HG02840 (cell line): Measurements from ENCODE around the gene REC8.

ENCODE experiments used
- ATAC-seq: cut with Tn5 transposase; IDR thresholded peaks from one replicate; pipeline ENCODE4 v1.9.1; 2021; ENCODE audit warnings: mild to moderate bottlenecking, moderate library complexity, moderate number of reproducible peaks; ENCODE audit not compliant: unreplicated experiment, low FRiP score

REC8 gene

GRCh38 chr14:24171422-24172260 lies at the start of gene REC8:
Gene REC8, plus strand, starts transcription at chr14:24172080. Its CDS starts 473 bp downstream, at chr14:24172553.
- ATAC-seq: peak; percentile 69

DNA sequence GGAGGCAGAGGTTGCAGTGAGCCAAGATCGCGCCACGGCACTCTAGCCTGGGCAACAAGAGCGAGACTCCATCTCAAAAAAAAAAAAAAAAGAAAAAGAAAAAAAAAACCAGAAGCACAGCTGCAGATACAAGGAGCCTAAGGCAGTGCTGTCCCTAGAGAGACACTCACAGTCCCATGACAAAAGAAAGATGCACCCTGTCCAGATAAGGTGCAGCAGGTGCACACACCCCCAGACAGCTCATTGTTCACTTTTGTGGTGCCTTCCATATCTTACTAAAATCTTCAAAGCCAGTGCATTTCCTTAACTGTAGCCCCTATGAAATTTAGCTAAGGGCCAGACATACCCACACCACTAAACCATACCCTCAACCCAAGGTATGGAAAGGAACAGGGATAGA lies 49.5 kb upstream of the REC8 start:
- no peak for ATAC-seq

DNA sequence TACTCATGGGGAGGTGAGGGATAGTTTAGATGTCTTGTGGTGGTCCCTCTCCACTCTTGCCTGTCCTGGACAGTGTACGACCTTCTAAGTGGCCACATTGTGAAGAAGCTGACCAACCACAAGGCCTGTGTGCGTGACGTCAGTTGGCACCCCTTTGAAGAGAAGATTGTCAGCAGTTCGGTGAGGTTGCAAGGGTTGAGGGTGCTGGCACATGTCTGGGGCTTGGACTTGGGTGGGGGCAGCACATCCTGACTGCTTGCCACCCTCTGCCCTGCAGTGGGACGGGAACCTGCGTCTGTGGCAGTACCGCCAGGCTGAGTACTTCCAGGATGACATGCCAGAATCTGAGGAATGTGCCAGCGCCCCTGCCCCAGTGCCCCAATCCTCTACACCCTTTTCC lies 49.0 kb upstream of the REC8 start:
- ATAC-seq: no peak

GRCh38 chr14:24123424-24124417 lies 48.2 kb upstream of the REC8 start:
- ATAC-seq: no peak

DNA sequence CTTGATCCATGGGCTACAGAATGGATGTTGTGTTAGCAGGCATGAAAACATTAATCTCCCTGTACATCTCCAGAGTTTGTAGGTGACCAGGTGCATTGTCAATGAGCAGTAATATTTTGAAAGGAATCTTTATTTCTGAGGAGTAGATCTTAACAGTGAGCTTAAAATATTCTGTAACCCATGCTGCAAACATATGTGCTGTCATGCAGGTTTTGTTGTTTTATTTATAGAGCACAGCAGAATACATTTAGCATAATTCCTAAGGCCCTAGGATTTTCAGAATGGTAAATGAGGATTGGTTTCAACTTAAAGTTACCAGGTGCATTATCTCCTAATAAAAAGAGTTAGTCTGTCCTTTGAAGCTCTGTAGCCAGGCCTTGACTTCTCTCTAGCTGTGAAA lies 44.9 kb upstream of the REC8 start:
- ATAC-seq: no peak

GRCh38 chr14:24127673-24128072 lies 44.2 kb upstream of the REC8 start:
- ATAC-seq: no peak

DNA sequence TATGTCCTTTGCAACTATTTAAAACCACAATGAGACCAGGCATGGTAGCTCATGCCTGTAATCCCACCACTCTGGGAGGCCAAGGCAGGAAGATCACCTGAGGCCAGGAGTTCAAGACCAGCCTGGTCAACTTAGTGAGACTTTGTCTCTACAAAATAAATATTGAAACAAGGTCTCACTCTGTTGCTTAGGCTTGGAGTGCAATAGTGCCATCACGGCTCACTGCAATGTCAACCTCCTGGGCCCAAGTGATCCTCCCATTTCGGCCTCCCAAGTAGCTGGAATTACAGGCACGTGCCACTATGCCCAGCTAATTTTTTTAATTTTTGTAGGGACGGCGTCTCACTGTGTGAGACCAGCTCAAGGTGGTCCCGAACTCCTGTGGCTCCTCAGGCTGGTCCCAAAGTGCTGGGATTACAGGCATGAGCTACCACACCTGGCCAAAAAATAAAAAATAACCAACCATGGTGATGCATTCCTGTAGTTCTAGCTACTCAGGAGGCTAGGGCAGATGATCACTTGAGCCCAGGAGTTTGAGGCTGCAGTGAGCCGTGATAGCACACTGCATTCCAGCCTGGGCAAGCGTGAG lies 42.4 kb upstream of the REC8 start:
- no peak for ATAC-seq

GRCh38 chr14:24130380-24130716 lies 41.5 kb upstream of the REC8 start, which contains the start of gene FITM1:
Gene FITM1, plus strand, starts transcription at chr14:24130659. Its CDS starts 905 bp downstream, at chr14:24131564.
- no peak for ATAC-seq

GRCh38 chr14:24130717-24131548 lies 40.9 kb upstream of the REC8 start:
- ATAC-seq: no peak

- no peak for ATAC-seq
Observed at GRCh38 chr14:24131549-24131966, 40.3 kb upstream of the REC8 start.

GRCh38 chr14:24132061-24132685 lies 39.7 kb upstream of the REC8 start:
- no peak for ATAC-seq

GRCh38 chr14:24132976-24133375 lies 38.9 kb upstream of the REC8 start:
- ATAC-seq: no peak

- ATAC-seq: no peak
Observed at GRCh38 chr14:24133735-24134134, 38.1 kb upstream of the REC8 start.

DNA sequence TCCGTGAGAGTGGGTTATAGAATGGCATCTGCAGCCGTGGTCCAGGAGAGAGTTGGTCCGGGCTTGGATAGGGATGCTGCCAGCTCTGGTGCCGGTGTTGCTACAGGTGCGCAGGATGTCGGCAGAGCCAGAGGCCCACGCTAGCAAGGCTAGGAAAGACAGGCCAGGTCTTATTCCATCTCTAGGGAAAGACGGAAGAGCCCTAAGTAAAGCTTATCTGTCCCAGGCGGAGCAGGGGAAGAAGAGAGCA lies 36.4 kb upstream of the REC8 start:
- ATAC-seq: peak; percentile 13

DNA sequence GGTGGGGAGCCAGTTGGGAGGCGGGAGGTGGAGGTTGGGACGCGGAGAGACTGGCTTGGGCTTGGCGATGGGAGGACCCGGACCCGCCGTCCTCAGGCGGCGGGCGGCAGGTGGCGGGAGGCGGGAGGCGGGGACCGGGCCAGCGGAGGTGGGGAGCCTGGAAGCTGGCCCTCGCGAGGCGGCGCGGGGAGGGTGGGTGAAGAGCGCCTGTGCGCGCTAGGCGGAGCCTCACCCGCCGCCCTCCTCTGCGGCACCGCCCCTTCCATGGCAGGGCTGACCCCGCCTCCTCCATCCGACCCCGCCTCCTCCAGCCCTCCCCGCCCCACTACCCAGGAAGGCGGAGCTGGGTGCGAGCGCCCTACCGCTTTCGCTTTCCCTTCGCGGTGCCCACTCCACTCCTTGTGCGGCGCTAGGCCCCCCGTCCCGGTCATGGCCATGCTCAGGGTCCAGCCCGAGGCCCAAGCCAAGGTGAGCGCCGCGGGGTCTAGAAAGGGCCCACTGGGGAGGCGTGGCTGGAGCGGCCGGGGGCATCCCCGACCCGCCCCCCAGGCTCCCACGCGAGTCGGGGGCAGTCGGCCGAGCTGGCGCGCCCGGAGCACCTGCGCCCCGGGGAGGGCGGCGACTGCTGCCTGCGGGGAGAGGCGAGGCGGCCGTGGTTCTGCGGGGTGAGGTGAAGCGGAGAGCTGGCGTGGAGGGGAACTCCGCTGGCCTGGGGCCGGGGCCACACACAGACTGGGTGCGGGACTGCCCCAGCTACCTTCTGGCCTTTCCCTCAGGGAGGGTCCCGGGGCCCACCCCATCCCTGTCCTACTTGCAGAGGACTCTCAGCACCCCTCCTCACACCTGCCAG lies 35.8 kb upstream of the REC8 start, which contains the start of gene PSME1:
Gene PSME1 (plus strand): TSS at position 361 of the 850 bp plus-strand sequence. CDS start 69 bp downstream, at position 430.
- ATAC-seq: peak; percentile 84

DNA sequence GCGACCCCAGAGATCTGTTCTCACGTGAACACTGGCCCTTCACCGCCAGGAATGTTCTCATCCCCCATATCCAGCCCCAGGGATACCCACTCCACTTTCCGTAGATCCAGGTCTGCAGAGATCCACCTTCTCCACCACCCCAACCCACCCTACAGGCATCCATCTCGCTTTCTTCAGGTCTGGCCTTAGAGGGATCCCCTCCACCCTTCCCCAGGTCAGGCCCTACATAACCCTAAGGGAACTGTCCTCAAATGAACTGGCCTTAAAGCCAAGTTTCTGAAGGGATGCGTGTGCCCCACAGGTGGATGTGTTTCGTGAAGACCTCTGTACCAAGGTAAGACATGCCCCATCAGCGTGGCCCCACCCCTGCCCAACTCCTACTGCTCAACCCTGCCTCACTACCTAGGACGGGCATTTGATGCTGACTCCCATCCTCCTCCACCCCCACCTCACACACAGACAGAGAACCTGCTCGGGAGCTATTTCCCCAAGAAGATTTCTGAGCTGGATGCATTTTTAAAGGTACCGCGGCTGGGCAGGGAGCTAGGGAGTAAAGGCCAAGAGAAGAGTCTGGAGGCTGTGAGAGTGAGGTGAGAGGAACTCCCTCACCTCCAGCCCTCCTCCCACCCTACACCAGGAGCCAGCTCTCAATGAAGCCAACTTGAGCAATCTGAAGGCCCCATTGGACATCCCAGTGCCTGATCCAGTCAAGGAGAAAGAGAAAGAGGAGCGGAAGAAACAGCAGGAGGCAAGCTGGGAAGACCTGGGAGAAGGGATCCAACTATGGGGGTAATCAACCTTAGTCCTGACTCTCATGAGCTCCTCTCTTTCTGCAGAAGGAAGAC lies 35.0 kb upstream of the REC8 start:
- ATAC-seq: no peak

DNA sequence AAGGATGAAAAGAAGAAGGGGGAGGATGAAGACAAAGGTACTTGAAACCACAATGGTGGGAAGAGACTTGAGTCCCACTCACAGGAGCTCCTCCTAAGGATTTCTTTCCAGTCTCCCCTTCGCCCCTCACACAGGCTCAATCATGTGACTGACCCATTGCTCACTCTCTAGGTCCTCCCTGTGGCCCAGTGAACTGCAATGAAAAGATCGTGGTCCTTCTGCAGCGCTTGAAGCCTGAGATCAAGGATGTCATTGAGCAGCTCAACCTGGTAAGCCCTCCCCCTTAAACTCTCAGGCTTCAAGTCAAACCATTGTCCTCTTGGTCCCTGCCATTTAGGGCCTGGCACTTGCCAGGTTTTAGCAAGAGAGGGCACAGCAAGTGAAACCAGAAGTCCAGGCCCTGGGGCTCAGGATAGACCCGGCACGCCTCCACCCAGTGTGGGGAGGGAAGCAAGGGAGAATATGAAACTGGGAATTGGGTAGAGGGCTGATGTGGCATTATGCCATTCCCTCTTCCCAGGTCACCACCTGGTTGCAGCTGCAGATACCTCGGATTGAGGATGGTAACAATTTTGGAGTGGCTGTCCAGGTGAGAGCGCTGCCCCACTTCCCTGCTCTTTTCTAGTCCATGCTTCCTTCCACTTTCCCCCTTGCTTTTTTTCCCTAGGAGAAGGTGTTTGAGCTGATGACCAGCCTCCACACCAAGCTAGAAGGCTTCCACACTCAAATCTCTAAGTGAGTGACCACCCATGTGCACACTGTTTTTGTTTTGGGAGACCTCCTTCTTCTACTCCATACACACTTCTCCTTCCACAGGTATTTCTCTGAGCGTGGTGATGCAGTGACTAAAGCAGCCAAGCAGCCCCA lies 34.1 kb upstream of the REC8 start:
- no peak for ATAC-seq
